ENCODE measurements around the gene ASTN2. TPM values are rescaled to one million over a fixed set of nuclear protein-coding genes. Genes with fewer than 3 reads are reported as not detected.

The ASTN2 gene
- polyA plus RNA-seq, 1 donor from 2014 or later: 6.8 TPM

DNA sequence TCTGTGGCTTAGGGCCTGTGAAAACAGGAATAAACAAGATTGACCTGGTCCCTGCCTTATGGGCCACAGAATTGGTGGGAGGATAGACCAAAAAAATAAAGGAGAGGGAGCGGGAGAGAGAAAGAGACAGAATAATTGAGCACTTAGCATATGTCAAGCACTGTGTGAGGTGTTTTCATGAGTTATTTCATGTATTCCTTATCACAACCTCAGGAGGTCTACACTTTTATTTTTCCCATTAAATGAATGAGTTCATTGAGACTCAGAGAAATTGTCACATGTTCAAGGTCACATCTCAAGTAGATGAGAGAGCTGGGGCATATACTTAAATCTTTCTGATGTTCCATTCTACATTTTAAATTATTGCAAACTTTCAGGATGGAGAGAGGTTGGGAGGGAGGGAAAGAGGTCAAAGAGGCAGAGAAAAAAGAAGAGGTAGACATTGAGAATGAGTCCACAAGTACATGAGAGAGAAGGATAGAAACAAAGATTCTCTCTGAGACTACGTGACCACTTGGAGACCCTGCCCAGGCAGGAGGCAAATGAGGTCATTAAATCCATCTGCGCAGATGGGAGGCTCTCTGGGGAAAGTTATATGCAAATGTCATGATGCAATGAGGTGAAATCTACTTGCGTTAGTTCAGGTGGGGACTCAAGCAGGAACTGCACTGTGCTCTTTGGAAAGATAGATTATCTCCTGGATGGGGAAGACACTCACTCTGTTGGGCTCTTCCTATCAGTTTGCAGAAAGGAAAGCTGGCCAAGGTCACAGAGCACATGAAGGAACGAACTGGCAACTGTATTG is 1019.8 kb downstream of the ASTN2 start:
- Histone ChIP-seq H3K4me3 (ENCODE audit: low read length) (no peak overlapping the region), H4K20me1 (ENCODE audit: insufficient read depth) (no peaks in the 10 kb centered on the region), H3K27ac (ENCODE audit: low read length) (no peak overlapping the region), H2AFZ (ENCODE audit: low read depth, low read length) (no peak overlapping the region), H3K9me2 (ENCODE audit: insufficient read depth, low read length) (no peaks in the 10 kb centered on the region), H3K79me2 (replicated peaks; ENCODE audit: insufficient read depth, low read length) (no peaks in the 10 kb centered on the region), H3K36me3 (ENCODE audit: insufficient read depth, low read length) (no peaks in the 10 kb centered on the region), H3K9ac (ENCODE audit: low read length) (no peak overlapping the region), H3K4me2 (ENCODE audit: low read length) (no peak overlapping the region), H3K9me3 (ENCODE audit: low read length) (no peaks in the 10 kb centered on the region), H3K27me3 (ENCODE audit: insufficient read depth, low read depth, low read length) (no peaks in the 10 kb centered on the region), H3F3A (ENCODE audit: insufficient read depth, low read length, poor library complexity, severe bottlenecking) (no peaks in the 10 kb centered on the region)
- TF ChIP-seq EP300 (conservative IDR thresholded peaks at IDR 0.05; ENCODE audit: poor library complexity, severe bottlenecking) (no peak), SMC3 (conservative IDR thresholded peaks at IDR 0.05; ENCODE audit: poor library complexity) (no peak), MXI1 (conservative IDR thresholded peaks at IDR 0.05; ENCODE audit: poor library complexity, severe bottlenecking) (no peak), TAF1 (IDR thresholded peaks at IDR 0.05; ENCODE audit: low read depth) (no peak), RAD21 (conservative IDR thresholded peaks at IDR 0.05) (no peak)
- TF ChIP-seq, protein P1, sequence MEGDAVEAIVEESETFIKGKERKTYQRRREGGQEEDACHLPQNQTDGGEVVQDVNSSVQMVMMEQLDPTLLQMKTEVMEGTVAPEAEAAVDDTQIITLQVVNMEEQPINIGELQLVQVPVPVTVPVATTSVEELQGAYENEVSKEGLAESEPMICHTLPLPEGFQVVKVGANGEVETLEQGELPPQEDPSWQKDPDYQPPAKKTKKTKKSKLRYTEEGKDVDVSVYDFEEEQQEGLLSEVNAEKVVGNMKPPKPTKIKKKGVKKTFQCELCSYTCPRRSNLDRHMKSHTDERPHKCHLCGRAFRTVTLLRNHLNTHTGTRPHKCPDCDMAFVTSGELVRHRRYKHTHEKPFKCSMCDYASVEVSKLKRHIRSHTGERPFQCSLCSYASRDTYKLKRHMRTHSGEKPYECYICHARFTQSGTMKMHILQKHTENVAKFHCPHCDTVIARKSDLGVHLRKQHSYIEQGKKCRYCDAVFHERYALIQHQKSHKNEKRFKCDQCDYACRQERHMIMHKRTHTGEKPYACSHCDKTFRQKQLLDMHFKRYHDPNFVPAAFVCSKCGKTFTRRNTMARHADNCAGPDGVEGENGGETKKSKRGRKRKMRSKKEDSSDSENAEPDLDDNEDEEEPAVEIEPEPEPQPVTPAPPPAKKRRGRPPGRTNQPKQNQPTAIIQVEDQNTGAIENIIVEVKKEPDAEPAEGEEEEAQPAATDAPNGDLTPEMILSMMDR (IDR thresholded peaks at IDR 0.05; ENCODE audit: poor library complexity, severe bottlenecking): no peak

DNA sequence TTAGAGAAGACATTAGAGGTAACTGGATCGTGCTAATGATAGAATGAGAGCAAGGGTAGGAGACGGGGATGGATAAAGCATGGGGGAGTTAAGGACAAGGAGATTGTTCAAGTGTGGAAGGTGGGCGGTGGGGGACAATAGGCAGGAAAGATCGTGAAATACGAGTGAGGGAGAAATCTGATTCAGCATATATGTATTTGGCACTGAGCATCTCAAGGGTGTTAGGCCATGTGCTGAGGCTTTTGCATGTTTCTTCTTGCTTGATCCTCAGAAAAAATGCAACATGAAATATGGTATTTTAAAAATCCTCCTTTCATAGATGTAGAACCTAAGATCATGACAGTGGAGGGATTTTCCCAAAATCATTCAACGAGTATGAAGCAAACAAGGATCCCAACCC is 1020.8 kb downstream of the ASTN2 start:
- Histone ChIP-seq H3K4me3 (ENCODE audit: low read length) (no peak overlapping the region), H3K79me2 (replicated peaks; ENCODE audit: insufficient read depth, low read length) (no peaks in the 10 kb centered on the region), H3K36me3 (ENCODE audit: insufficient read depth, low read length) (no peaks in the 10 kb centered on the region), H3K4me2 (ENCODE audit: low read length) (no peak overlapping the region), H3K27ac (ENCODE audit: low read length) (no peak overlapping the region), H3K27me3 (ENCODE audit: insufficient read depth, low read depth, low read length) (no peaks in the 10 kb centered on the region), H4K20me1 (ENCODE audit: insufficient read depth) (no peaks in the 10 kb centered on the region), H3K9me2 (ENCODE audit: insufficient read depth, low read length) (no peaks in the 10 kb centered on the region), H2AFZ (ENCODE audit: low read depth, low read length) (no peak overlapping the region), H3K9me3 (ENCODE audit: low read length) (no peaks in the 10 kb centered on the region), H3F3A (ENCODE audit: insufficient read depth, low read length, poor library complexity, severe bottlenecking) (no peaks in the 10 kb centered on the region), H3K9ac (ENCODE audit: low read length) (no peak overlapping the region)
- TF ChIP-seq MXI1 (conservative IDR thresholded peaks at IDR 0.05; ENCODE audit: poor library complexity, severe bottlenecking): no peak
- TF ChIP-seq, protein P2, sequence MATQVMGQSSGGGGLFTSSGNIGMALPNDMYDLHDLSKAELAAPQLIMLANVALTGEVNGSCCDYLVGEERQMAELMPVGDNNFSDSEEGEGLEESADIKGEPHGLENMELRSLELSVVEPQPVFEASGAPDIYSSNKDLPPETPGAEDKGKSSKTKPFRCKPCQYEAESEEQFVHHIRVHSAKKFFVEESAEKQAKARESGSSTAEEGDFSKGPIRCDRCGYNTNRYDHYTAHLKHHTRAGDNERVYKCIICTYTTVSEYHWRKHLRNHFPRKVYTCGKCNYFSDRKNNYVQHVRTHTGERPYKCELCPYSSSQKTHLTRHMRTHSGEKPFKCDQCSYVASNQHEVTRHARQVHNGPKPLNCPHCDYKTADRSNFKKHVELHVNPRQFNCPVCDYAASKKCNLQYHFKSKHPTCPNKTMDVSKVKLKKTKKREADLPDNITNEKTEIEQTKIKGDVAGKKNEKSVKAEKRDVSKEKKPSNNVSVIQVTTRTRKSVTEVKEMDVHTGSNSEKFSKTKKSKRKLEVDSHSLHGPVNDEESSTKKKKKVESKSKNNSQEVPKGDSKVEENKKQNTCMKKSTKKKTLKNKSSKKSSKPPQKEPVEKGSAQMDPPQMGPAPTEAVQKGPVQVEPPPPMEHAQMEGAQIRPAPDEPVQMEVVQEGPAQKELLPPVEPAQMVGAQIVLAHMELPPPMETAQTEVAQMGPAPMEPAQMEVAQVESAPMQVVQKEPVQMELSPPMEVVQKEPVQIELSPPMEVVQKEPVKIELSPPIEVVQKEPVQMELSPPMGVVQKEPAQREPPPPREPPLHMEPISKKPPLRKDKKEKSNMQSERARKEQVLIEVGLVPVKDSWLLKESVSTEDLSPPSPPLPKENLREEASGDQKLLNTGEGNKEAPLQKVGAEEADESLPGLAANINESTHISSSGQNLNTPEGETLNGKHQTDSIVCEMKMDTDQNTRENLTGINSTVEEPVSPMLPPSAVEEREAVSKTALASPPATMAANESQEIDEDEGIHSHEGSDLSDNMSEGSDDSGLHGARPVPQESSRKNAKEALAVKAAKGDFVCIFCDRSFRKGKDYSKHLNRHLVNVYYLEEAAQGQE (IDR thresholded peaks at IDR 0.05; ENCODE audit: borderline replicate concordance): no peak
- no peak for TF ChIP-seq RAD21 (conservative IDR thresholded peaks at IDR 0.05)
- TF ChIP-seq POLR2AphosphoS5 (IDR thresholded peaks at IDR 0.05): no peak
- TF ChIP-seq, protein P1 (IDR thresholded peaks at IDR 0.05; ENCODE audit: poor library complexity, severe bottlenecking): no peak
- TF ChIP-seq TAF1 (IDR thresholded peaks at IDR 0.05; ENCODE audit: low read depth): no peak
- no peak for TF ChIP-seq EZH2 (IDR thresholded peaks at IDR 0.05; ENCODE audit: borderline replicate concordance, insufficient read depth, low read length, poor library complexity, severe bottlenecking)
- TF ChIP-seq SMC3 (conservative IDR thresholded peaks at IDR 0.05; ENCODE audit: poor library complexity): no peak
- no peak for TF ChIP-seq EP300 (conservative IDR thresholded peaks at IDR 0.05; ENCODE audit: poor library complexity, severe bottlenecking)
